Activated B cell treated with CpG ODN at 0.5 μM for 24 hours (primary cell): ENCODE results near the gene ALDH1A1. TPM values are rescaled to one million over a fixed set of nuclear protein-coding genes. Genes with fewer than 3 reads are reported as not detected.

ENCODE experiments used
- ATAC-seq: fragments of 200-7000 bp; cut with Tn5 transposase; one replicate; pipeline ENCODE4 v1.10.0; 2021; ENCODE audit warnings: low read depth, mild to moderate bottlenecking, moderate library complexity
- CTCF ChIA-PET: fragments of 350-600 bp; sonication (Branson Sonifier 250); formaldehyde crosslinking; loops from one replicate; lab custom pipeline; 2021; ENCODE audit warnings: antibody characterized with exemption; lab: Charles Lee
- POLR2A ChIA-PET: fragments of 350-600 bp; sonication (Branson Sonifier 250); formaldehyde crosslinking; loops from one replicate; lab custom pipeline; 2021; ENCODE audit warnings: antibody characterized with exemption; lab: Charles Lee
- DNase-seq: peaks from one replicate; pipeline ENCODE4 v3.0.0; 2022
- H3K27ac Mint-ChIP-seq: one replicate; pipeline ENCODE4 v1.8.0; 2020; ENCODE audit warnings: mixed read lengths
- H3K27me3 Mint-ChIP-seq: one replicate; pipeline ENCODE4 v1.8.0; 2021; ENCODE audit warnings: mixed read lengths
- H3K36me3 Mint-ChIP-seq: one replicate; pipeline ENCODE4 v1.8.0; 2021; ENCODE audit warnings: low read depth, mixed read lengths
- H3K4me1 Mint-ChIP-seq: one replicate; pipeline ENCODE4 v1.8.0; 2021; ENCODE audit warnings: mixed read lengths
- H3K4me3 Mint-ChIP-seq: one replicate; pipeline ENCODE4 v1.8.0; 2020; ENCODE audit warnings: mild to moderate bottlenecking, mixed read lengths
- H3K9me3 Mint-ChIP-seq: one replicate; pipeline ENCODE4 v1.8.0; 2020; ENCODE audit warnings: mixed read lengths
- CTCF ChIP-seq: fragments of 200-600 bp; IDR thresholded peaks from one replicate; pipeline ENCODE4 v1.8.0; 2022; ENCODE audit warnings: antibody characterized with exemption, mild to moderate bottlenecking
- intact Hi-C: fragments of 100-400 bp; cut with micrococcal nuclease; formaldehyde crosslinking; loops from one replicate; pipeline ENCODE4 v1.15.1; 2024
- total RNA-seq: library from RNA; stranded (reverse); gene quantifications from 2 replicates; pipeline ENCODE4 v1.2.3, GENCODE V29; 2022

Gene ALDH1A1
- total RNA-seq, 1 donor from 2014 or later = not detected

GRCh38 chr9:72912476-72913381, 40.1 kb downstream of the ALDH1A1 start:
- Mint-ChIP-seq H3K36me3 (no peaks in the 10 kb centered on the region), H3K9me3 (no peaks in the 10 kb centered on the region), H3K4me3 (no peak overlapping the region), H3K4me1 (no peaks in the 10 kb centered on the region), H3K27ac (no peak overlapping the region), H3K27me3 (no peaks in the 10 kb centered on the region)
- intact Hi-C loops = no loop called here
- ATAC-seq (no peak), DNase-seq (no peak)
- TF ChIP-seq CTCF = no peak
- ChIA-PET CTCF (no interaction called here), POLR2A (no interaction called here)

- Mint-ChIP-seq H3K9me3 (no peaks in the 10 kb centered on the region), H3K36me3 (no peaks in the 10 kb centered on the region), H3K27ac (no peak overlapping the region), H3K27me3 (no peaks in the 10 kb centered on the region), H3K4me1 (no peaks in the 10 kb centered on the region), H3K4me3 (no peak overlapping the region)
- ChIA-PET POLR2A (no interaction called here), CTCF (no interaction called here)
- TF ChIP-seq CTCF = no peak
- DNase-seq = no peak
- intact Hi-C loops = no loop called here
- ATAC-seq = no peak
These were observed 41.0 kb downstream of the ALDH1A1 start for GRCh38 chr9:72911816-72912215.

GRCh38 chr9:72911247-72911775, 41.5 kb downstream of the ALDH1A1 start:
- no peaks in the 10 kb centered on the region for H3K9me3 Mint-ChIP-seq
- H3K4me3 Mint-ChIP-seq = no peak overlapping the region
- H3K27me3 Mint-ChIP-seq = no peaks in the 10 kb centered on the region
- no peak overlapping the region for H3K27ac Mint-ChIP-seq
- no peaks in the 10 kb centered on the region for H3K4me1 Mint-ChIP-seq
- ATAC-seq = no peak
- no peak for DNase-seq
- CTCF ChIA-PET = no interaction called here
- TF ChIP-seq CTCF = no peak
- intact Hi-C loops = no loop called here
- POLR2A ChIA-PET = no interaction called here
- no peaks in the 10 kb centered on the region for H3K36me3 Mint-ChIP-seq

- ChIA-PET POLR2A (no interaction called here), CTCF (no interaction called here)
- no peaks in the 10 kb centered on the region for H3K36me3 Mint-ChIP-seq
- no peaks in the 10 kb centered on the region for H3K4me1 Mint-ChIP-seq
- H3K27ac Mint-ChIP-seq = no peak overlapping the region
- H3K27me3 Mint-ChIP-seq = no peaks in the 10 kb centered on the region
- DNase-seq = no peak
- no peak overlapping the region for H3K4me3 Mint-ChIP-seq
- TF ChIP-seq CTCF = no peak
- no peak for ATAC-seq
- intact Hi-C loops = no loop called here
- H3K9me3 Mint-ChIP-seq = no peaks in the 10 kb centered on the region
These were observed 43.4 kb downstream of the ALDH1A1 start for GRCh38 chr9:72909428-72909827.

GRCh38 chr9:72907421-72907820, 45.4 kb downstream of the ALDH1A1 start:
- ATAC-seq (no peak), DNase-seq (no peak)
- no peak for TF ChIP-seq CTCF
- H3K4me1 Mint-ChIP-seq = no peaks in the 10 kb centered on the region
- no peaks in the 10 kb centered on the region for H3K36me3 Mint-ChIP-seq
- H3K9me3 Mint-ChIP-seq = no peaks in the 10 kb centered on the region
- no peak overlapping the region for H3K27ac Mint-ChIP-seq
- CTCF ChIA-PET = no interaction called here
- no peak overlapping the region for H3K4me3 Mint-ChIP-seq
- intact Hi-C loops = no loop called here
- H3K27me3 Mint-ChIP-seq = peaks cover 2% of the 10 kb centered on the region
- POLR2A ChIA-PET = no interaction called here
